DMS53 (cell line): ENCODE data around the gene BPIFA1.

Experiments
- DNase-seq: peaks from one replicate; lab custom pipeline; 2025; lab: John Stamatoyannopoulos, UW

BPIFA1 gene

DNA sequence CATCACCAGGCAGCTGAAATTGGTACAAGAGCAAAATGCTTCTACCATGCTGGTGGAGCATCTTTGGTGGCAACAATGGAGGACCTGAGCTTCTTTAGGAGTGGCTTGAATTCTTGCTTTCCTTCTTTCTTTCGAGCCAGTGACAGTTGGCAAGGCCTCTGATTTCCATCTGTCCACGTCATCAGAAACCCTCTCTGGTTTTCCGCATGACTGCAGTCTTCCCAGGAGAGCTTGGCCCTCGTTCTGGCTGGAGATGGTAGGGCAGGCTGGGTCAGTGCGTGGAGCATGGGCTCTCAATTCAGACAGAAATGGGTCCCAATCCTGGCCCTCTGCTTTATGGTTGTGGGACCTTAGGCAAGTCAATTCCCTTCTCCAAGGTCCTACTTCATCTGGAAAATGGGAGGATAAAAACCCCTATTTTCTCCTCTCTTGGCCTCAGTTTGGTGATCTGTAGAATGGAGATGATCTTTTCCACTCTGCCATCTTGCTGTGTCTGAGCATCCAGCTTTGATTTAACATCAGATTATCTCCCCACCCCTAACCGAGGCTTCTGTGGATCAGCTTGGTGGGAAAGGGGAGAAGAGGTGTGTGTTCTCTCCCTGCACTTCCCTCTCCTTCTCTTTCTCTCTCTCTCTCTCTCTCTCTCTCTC, 43.6 kb downstream of the BPIFA1 start:
- DNase-seq = peak; percentile 18

- no peak for DNase-seq
These were observed 44.3 kb downstream of the BPIFA1 start for GRCh38 chr20:33280000-33280680.

DNA sequence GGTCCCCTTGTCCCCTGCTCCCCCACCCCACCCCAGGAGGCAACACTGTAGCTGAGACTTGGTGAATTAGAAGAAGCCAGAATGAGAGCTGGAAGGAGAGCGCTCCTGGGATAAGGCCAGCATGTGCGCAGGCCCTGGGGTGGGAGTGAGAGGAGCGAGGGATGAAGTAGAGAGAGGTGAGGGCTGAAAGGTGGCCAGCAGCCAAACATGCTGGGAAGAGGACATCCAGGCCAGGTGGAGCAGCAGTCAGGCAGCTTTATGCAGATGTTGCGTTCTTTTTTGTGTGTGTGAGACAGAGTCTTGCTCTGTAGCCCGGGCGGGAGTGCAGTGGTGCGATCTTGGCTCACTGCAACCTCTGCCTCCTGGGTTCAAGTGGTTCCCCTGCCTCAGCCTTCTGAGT, 45.0 kb downstream of the BPIFA1 start:
- no peak for DNase-seq

DNA sequence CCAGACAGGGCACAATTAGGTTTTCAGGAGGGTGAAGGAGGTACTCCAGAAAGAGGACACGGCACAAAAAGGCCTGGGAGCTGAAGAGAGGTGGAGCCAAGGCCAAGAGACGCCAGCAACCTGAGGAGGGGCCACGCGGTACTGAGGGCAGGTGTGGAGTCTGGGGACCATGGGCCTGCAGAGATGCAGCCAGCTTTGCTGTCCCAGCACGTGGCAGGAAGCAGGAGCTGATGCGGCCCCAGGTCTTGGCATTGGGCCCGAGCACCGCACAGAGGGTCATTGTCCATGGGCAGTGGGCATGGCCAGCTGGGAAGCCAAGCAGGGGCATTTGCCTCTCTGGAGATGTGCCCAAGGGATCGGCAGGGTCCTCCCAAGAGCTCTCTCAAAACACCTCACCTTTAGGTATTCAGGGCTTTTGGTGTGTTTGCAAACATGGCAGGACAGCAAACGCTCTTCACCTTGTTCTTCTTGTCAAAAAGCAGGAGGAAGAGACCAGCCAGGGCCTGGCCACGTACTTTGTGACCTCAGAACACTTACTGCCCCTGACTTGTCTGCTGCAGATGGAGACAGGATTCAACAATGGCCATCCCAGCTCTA, 45.9 kb downstream of the BPIFA1 start:
- DNase-seq = no peak

DNA sequence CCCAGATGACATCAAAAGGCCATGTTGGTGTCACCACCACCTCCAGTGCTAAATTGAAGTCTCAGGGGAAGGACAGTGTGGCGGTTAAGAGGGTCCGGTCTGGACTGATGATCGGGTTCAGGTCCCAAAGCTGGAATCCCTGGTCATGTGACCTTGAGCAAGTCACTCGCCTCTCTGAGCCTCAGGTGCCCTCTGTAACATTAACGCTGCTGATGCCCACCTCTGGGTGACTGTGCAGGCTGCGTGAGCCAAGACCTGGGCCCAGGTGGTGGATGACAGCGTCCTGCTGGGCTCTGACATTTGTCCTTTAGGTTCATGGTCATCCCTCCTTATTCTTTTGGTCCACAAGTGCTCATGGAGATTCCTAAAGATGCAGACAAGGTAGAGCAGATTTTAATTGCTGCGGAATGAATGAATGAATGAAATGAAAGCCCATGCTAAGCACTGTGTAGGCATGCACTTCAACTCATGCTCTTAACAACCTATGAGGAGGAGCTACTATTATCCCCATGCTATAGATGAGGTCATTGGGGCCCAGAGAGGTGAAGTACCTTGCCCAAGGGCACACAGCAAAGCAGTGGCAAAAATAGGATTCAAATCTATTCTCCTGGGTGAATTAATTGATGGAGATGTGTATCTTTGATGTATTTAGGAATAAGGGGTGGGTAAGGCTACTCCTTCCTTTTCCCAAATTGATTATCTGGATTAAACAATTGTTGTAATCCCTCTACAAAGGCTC, 46.6 kb downstream of the BPIFA1 start:
- DNase-seq = no peak

DNA sequence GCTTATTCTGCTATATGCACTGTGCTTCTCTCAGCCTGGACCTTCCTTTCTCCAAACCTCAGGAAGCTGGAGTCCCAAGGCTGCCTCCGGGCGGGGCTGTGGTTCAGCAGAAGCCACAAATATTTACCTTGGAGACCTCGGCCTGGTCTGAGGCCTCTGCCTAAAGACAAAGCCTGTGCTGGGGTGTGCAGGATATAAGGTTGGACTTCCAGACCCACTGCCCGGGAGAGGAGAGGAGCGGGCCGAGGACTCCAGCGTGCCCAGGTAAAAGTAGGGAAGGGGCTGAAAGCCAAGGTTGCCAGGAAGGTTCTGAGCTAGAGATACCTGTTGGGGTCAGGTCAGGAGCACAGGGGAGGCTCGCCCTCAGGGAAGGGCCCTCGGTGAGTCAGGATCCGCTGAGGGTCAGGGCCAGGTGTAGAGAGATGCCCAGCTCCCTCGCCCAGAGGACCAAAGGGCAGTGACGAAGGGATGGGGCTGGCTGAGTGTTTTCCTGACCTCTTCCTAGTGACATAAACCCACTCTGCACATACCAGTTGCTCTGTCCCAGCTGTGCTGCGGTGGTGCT, 47.3 kb downstream of the BPIFA1 start, which contains the start of gene BPIFB1:
BPIFB1 (plus strand) TSS at position 224 of the 565 bp plus-strand sequence. CDS start 2,860 bp downstream, outside the sequence.
- no peak for DNase-seq

DNA sequence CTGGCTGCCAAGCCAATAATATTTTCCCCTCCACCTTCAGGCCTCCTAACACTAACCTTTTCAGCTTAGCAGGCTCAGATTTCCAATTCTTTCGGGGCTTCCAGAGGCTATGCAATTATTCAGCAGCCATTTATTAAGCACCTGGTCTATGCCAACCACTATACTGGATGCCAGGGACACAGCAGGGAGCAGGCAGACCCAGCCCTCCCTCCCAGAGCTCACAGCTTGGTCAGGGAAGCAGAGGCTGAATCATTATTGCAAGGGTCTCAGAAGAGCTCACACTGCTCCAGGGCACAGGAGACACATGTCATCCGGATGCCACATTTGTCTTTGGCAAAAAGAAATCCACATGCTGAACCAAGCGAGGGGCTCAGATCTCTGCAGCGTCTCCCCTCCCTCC, 48.5 kb downstream of the BPIFA1 start:
- DNase-seq = no peak

DNA sequence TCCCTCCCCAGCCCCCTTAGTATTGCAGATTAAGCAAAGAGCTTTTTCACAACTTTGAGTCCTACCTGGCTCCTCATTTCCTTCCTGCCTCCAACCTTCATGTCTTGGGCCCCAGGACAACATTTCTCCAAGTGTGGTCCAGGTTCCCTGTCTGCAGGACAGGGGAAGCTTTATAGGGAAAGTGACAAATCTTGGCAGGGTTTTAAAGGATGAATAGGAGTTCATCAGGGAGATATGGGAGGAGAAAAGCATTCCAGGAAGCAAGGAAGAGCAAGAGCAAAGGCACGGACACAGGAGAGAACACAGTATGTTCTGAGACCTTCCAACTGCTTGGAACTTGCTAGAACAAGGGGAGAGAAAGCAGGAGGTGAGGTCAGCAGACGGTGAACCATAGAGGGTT, 49.1 kb downstream of the BPIFA1 start:
- DNase-seq = no peak

DNA sequence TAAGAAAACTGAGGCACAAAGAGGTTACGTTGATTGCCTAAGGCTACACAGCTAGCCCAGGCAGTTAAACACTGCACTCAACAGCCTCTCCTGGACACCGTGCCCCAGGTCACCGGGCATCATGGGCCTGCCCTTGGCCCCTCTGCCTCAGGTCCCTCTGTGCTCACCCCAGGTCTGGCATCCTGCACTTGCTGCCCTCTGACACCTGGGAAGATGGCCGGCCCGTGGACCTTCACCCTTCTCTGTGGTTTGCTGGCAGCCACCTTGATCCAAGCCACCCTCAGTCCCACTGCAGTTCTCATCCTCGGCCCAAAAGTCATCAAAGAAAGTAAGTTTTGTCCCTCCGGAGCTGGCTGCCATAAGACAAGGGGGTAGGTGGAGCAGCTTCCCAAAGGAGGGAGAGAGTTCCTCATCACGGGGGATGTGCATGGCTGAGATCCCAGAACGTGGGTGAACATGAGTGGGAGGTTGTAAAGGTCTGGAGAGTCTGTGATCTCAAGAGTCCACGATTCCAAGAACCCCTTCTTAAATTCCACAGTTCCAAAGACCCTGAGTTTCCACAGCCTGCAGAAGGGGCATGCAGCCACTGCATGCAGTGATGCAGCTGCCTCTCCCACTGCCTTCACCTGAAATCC, 50.2 kb downstream of the BPIFA1 start:
- DNase-seq = no peak

GRCh38 chr20:33287884-33288283, 52.1 kb downstream of the BPIFA1 start:
- no peak for DNase-seq

GRCh38 chr20:33290852-33291251, 55.1 kb downstream of the BPIFA1 start:
- no peak for DNase-seq

DNA sequence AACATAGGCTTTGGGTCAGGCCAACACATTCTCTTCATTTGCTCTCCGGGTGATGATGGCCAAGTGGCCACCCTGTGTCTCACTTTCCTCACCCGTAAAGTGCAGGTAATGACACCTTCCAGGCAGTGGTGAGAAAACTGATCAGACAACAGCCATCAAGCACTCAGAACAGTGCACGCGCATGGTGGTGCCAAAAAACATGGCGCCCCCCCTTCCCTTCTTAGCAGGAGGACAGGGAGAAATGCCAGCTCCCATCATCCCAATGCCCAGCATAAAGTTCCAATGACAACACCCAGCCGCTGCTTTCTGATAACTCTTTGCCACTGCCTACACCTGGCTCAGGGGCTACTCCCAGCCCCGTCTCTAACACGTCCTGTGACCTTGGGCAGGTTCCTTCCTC, 55.6 kb downstream of the BPIFA1 start:
- DNase-seq = no peak

DNA sequence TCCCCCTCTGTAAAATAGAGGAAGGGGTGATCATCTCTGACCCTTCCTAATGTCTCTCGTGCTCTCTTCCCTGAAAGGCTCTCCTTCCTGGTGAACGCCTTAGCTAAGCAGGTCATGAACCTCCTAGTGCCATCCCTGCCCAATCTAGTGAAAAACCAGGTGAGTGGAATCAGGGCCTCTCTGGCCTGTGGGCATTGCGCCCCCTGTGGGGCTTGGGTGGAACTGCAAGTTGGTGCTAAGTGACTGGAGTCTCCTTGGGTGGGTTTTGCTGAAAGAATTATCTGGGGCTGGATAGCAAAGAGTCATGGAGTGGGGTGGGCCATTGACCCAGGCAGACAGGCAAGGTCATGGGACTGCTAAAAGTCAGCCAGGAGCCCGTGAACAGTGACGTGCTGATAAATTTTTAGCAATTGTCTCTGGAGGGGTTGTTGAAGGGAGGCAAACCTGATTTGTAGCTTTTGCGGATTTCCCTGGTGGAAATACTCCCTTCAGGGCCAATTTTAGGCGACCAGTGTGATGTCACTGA, 56.1 kb downstream of the BPIFA1 start:
- DNase-seq = peak; percentile 66
